SK-N-SH treated with all-trans-retinoic acid at 6 μM for 48 hours (cell line): ENCODE data around the gene HSPA4.

Experiments
- ARNTL ChIP-seq: fragments of 450-650 bp; formaldehyde crosslinking; IDR thresholded peaks from 2 replicates; pipeline ENCODE4 v1.5.0; 2020; ENCODE audit warnings: low read depth, mild to moderate bottlenecking, moderate library complexity, borderline replicate concordance
- GLIS3 ChIP-seq: fragments of 250-450 bp; sonication (Bioruptor Pico); IDR thresholded peaks from 2 replicates; pipeline ENCODE4 v1.5.0; 2020; ENCODE audit warnings: mild to moderate bottlenecking, moderate library complexity
- ISL1 ChIP-seq: fragments of 250-450 bp; sonication (Bioruptor Pico); IDR thresholded peaks from 2 replicates; pipeline ENCODE4 v2.1.2; 2022; ENCODE audit warnings: mild to moderate bottlenecking, moderate library complexity
- OSR1 ChIP-seq: fragments of 250-450 bp; sonication (Bioruptor Pico); IDR thresholded peaks from 2 replicates; pipeline ENCODE4 v1.8.0; 2022; ENCODE audit warnings: moderate library complexity, mild to moderate bottlenecking, inconsistent platforms
- PPARA ChIP-seq: fragments of 250-450 bp; sonication (Bioruptor Pico); IDR thresholded peaks from 2 replicates; pipeline ENCODE4 v1.5.0; 2020; ENCODE audit warnings: mild to moderate bottlenecking, borderline replicate concordance
- RARB ChIP-seq: fragments of 250-450 bp; sonication (Bioruptor Pico); IDR thresholded peaks from 2 replicates; pipeline ENCODE4 v1.8.0; 2021; ENCODE audit warnings: mild to moderate bottlenecking, moderate library complexity
- SNAI2 ChIP-seq: fragments of 250-450 bp; sonication (Bioruptor Pico); IDR thresholded peaks from 2 replicates; pipeline ENCODE4 v1.5.0; 2020; ENCODE audit warnings: mild to moderate bottlenecking, moderate library complexity
- TOX ChIP-seq: fragments of 250-450 bp; sonication (Bioruptor Pico); IDR thresholded peaks from 2 replicates; pipeline ENCODE4 v1.8.0; 2021; ENCODE audit warnings: mild to moderate bottlenecking, moderate library complexity, borderline replicate concordance
- ZNF565 ChIP-seq: fragments of 450-650 bp; formaldehyde crosslinking; conservative IDR thresholded peaks from 2 replicates; pipeline ENCODE4 v1.5.0; 2020; ENCODE audit warnings: low read depth, mild to moderate bottlenecking, moderate library complexity
- ZNF8 ChIP-seq: fragments of 450-650 bp; formaldehyde crosslinking; IDR thresholded peaks from 2 replicates; pipeline ENCODE4 v1.5.0; 2020; ENCODE audit warnings: mild to moderate bottlenecking, moderate library complexity
- TF ChIP-seq, protein P1 (sequence below): fragments of 250-450 bp; sonication (Bioruptor Pico); IDR thresholded peaks from 2 replicates; pipeline ENCODE4 v1.8.0; 2021; ENCODE audit warnings: low read depth, mild to moderate bottlenecking, moderate library complexity, borderline replicate concordance
- TF ChIP-seq, protein P2 (sequence below): fragments of 250-450 bp; sonication (Bioruptor Pico); IDR thresholded peaks from 2 replicates; pipeline ENCODE4 v1.5.1; 2020; ENCODE audit warnings: low read depth, mild to moderate bottlenecking, moderate library complexity
- TF ChIP-seq, protein P3 (sequence below): fragments of 250-450 bp; sonication (Bioruptor Pico); IDR thresholded peaks from 2 replicates; pipeline ENCODE4 v1.5.0; 2020; ENCODE audit warnings: mild to moderate bottlenecking, moderate library complexity
- TF ChIP-seq, protein P4 (sequence below): fragments of 250-450 bp; sonication (Bioruptor Pico); IDR thresholded peaks from 2 replicates; pipeline ENCODE4 v1.8.0; 2020; ENCODE audit warnings: mild to moderate bottlenecking, moderate library complexity, borderline replicate concordance

DNA sequence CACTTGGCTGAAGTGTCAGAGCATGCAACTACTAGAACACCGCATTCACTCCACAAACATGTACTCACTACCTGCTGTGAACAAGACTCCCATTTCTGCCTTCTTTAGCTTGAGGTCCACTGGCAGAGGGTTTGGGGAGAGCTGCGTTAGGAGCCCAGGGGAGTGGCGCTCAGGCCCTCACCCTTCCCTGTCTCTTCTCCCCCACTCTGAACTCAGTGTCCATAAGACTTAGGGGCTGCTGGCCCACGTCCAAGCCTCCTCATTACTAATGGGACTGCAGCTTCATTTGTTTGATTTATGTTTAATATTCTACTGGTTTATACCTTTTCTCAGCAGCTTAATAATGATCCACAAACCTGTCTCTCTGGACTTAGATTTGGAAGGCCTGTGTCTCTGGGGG, 70.9 kb downstream of the HSPA4 start:
- TF ChIP-seq OSR1 (CRISPR knock-in tag) (no peak), TOX (CRISPR knock-in tag) (no peak), ZNF8 (no peak), RARB (no peak), SNAI2 (CRISPR knock-in tag) (no peak), ISL1 (no peak), ARNTL (CRISPR knock-in tag) (no peak), GLIS3 (CRISPR knock-in tag) (no peak), PPARA (CRISPR knock-in tag) (no peak), ZNF565 (CRISPR knock-in tag) (no peak)
- TF ChIP-seq, protein P1, sequence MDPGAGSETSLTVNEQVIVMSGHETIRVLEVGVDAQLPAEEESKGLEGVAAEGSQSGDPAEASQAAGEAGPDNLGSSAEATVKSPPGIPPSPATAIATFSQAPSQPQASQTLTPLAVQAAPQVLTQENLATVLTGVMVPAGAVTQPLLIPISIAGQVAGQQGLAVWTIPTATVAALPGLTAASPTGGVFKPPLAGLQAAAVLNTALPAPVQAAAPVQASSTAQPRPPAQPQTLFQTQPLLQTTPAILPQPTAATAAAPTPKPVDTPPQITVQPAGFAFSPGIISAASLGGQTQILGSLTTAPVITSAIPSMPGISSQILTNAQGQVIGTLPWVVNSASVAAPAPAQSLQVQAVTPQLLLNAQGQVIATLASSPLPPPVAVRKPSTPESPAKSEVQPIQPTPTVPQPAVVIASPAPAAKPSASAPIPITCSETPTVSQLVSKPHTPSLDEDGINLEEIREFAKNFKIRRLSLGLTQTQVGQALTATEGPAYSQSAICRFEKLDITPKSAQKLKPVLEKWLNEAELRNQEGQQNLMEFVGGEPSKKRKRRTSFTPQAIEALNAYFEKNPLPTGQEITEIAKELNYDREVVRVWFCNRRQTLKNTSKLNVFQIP: no peak
- TF ChIP-seq, protein P2, sequence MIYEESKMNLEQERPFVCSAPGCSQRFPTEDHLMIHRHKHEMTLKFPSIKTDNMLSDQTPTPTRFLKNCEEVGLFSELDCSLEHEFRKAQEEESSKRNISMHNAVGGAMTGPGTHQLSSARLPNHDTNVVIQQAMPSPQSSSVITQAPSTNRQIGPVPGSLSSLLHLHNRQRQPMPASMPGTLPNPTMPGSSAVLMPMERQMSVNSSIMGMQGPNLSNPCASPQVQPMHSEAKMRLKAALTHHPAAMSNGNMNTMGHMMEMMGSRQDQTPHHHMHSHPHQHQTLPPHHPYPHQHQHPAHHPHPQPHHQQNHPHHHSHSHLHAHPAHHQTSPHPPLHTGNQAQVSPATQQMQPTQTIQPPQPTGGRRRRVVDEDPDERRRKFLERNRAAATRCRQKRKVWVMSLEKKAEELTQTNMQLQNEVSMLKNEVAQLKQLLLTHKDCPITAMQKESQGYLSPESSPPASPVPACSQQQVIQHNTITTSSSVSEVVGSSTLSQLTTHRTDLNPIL (CRISPR knock-in tag): no peak
- TF ChIP-seq, protein P3, sequence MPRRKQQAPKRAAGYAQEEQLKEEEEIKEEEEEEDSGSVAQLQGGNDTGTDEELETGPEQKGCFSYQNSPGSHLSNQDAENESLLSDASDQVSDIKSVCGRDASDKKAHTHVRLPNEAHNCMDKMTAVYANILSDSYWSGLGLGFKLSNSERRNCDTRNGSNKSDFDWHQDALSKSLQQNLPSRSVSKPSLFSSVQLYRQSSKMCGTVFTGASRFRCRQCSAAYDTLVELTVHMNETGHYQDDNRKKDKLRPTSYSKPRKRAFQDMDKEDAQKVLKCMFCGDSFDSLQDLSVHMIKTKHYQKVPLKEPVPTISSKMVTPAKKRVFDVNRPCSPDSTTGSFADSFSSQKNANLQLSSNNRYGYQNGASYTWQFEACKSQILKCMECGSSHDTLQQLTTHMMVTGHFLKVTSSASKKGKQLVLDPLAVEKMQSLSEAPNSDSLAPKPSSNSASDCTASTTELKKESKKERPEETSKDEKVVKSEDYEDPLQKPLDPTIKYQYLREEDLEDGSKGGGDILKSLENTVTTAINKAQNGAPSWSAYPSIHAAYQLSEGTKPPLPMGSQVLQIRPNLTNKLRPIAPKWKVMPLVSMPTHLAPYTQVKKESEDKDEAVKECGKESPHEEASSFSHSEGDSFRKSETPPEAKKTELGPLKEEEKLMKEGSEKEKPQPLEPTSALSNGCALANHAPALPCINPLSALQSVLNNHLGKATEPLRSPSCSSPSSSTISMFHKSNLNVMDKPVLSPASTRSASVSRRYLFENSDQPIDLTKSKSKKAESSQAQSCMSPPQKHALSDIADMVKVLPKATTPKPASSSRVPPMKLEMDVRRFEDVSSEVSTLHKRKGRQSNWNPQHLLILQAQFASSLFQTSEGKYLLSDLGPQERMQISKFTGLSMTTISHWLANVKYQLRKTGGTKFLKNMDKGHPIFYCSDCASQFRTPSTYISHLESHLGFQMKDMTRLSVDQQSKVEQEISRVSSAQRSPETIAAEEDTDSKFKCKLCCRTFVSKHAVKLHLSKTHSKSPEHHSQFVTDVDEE: no peak
- TF ChIP-seq, protein P4, sequence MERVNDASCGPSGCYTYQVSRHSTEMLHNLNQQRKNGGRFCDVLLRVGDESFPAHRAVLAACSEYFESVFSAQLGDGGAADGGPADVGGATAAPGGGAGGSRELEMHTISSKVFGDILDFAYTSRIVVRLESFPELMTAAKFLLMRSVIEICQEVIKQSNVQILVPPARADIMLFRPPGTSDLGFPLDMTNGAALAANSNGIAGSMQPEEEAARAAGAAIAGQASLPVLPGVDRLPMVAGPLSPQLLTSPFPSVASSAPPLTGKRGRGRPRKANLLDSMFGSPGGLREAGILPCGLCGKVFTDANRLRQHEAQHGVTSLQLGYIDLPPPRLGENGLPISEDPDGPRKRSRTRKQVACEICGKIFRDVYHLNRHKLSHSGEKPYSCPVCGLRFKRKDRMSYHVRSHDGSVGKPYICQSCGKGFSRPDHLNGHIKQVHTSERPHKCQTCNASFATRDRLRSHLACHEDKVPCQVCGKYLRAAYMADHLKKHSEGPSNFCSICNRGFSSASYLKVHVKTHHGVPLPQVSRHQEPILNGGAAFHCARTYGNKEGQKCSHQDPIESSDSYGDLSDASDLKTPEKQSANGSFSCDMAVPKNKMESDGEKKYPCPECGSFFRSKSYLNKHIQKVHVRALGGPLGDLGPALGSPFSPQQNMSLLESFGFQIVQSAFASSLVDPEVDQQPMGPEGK (CRISPR knock-in tag): no peak
